Body of pancreas (tissue), 4 donors: ENCODE results near the gene NPIPB4.
"Not testable (repeated sequence)": the region's sequence is repeated elsewhere in the genome, so short reads cannot be mapped to it uniquely, and the experiment has no call there.

Experiments
- CTCF ChIP-seq, 7 experiments: fragments of 450-650 bp in 4 of 7; fragments of 200-600 bp in 3 of 7; sonication (generic) in 3 of 7; IDR thresholded peaks; one replicate each; pipeline ENCODE4 v1.5.1; 2016 to 2019; ENCODE audit warnings: antibody characterized with exemption in 7 of 7
- POLR2A ChIP-seq, 3 donors: fragments of 450-650 bp; IDR thresholded peaks; one replicate each; pipeline ENCODE4 v1.6.1; 2016; ENCODE audit warnings: antibody characterized with exemption in 3 of 3, mild to moderate bottlenecking in 2 of 3

DNA sequence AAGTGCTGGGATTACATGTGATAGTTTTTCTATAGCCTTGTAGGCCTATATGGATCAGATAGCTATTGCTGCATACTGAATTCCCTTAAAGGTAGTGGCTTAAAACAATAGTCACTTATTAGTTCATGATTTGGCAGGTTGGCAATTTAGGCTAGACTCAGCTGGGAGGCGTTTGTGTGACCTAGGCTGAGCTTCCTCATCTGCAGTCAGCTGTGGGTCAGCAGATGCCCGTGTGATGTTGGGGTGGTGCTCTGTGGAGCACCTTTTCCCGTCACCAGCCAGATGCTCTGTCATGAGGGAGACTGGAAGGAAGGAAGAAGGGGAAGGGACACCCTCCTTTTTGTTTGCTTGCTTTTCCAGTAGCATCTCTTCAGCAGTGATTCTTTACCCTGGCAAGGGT lies 64.2 kb downstream of the NPIPB4 start:
- TF ChIP-seq CTCF, POLR2A (IDR thresholded peaks at IDR 0.05): not testable (repeated sequence)
